Loucy (cell line): ENCODE measurements around the gene PRSS36.
"Not testable (repeated sequence)": the region's sequence is repeated elsewhere in the genome, so short reads cannot be mapped to it uniquely, and the experiment has no call there.

ENCODE experiments used
- CTCF ChIP-seq: fragments of 200-600 bp; sonication (generic); conservative IDR thresholded peaks from 2 replicates; pipeline ENCODE4 v1.5.1; 2014; ENCODE audit warnings: mild to moderate bottlenecking, antibody characterized with exemption, low read length
- EZH2phosphoT487 ChIP-seq: fragments of 200-600 bp; IDR thresholded peaks from 2 replicates; pipeline ENCODE4 v1.6.1; 2018; ENCODE audit warnings: antibody characterized with exemption, mild to moderate bottlenecking, moderate library complexity, borderline replicate concordance

GRCh38 chr16:31150976-31151375 lies 1.1 kb upstream of the PRSS36 start:
- TF ChIP-seq EZH2phosphoT487, CTCF: not testable (repeated sequence)
